NCI-H1105 (cell line): ENCODE data around the gene PTPRG.

ENCODE experiments used
- DNase-seq: peaks from one replicate; lab custom pipeline; 2025; lab: John Stamatoyannopoulos, UW

The PTPRG gene

GRCh38 chr3:61896251-61896650 is 334.9 kb downstream of the PTPRG start:
- DNase-seq = peak; percentile 4

GRCh38 chr3:61897848-61898247 is 336.5 kb downstream of the PTPRG start:
- DNase-seq = no peak

DNA sequence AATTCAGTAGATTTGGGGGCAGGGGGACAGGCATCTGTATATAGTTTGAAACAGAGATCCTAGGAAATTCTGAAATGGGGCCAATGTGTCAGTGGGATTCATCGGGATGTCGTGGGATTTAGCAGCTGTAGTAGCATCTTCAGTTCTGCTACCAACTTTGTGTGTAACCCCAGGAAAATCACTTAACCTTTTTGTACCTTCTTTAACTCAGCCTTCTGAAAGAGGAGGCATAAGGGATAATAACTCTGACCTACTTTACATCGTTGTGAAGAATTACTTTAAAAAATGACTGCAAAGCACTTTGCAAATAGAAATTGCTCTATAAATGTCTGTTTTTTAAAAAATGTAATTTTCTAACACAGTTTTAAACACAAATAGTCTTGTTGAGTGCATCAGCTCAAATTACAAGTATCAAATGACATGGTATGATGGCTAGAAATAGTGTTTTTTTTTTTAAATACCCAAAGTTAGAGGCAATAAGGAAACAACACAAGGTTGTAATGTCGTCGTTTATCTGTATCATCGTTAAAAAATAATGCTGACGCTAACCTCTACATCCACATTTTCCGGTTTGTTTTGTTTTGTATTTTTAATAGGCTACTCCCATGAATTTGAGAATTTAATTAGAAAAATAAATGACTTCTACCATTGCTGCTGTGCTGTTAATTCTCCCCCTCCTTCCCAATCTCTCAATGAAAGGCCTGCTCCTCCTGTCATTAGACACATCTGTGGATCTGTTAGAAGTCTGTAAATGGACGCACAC is 338.5 kb downstream of the PTPRG start:
- DNase-seq = peak; percentile 3

- no peak for DNase-seq
These were observed 340.1 kb downstream of the PTPRG start for GRCh38 chr3:61901496-61901895.

DNA sequence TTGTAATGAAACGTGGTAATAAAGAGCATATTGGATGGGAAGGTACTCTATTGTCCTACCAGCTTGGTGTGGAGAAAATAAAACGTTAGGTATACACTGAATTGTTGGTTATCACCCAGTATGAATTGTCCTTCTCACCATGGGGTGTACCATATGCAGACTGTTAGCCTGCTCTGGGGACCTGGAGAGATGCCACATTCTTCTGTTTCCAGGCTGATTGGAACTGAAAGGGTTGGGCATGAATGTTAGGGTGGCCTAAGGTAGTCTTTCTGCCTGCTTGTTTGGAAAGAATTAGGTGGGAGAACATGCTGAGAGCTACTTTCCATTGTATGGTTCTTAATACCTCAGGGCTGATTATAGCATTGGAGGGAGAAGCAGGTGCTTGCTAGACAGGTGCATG is 340.6 kb downstream of the PTPRG start:
- DNase-seq = peak; percentile 8

GRCh38 chr3:61903074-61903473 is 341.7 kb downstream of the PTPRG start:
- no peak for DNase-seq

GRCh38 chr3:61903931-61904657 is 342.7 kb downstream of the PTPRG start:
- peak; percentile 10 for DNase-seq

GRCh38 chr3:61907210-61907795 is 345.9 kb downstream of the PTPRG start:
- DNase-seq = no peak

- DNase-seq = no peak
These were observed 347.0 kb downstream of the PTPRG start for GRCh38 chr3:61908382-61908781.

DNA sequence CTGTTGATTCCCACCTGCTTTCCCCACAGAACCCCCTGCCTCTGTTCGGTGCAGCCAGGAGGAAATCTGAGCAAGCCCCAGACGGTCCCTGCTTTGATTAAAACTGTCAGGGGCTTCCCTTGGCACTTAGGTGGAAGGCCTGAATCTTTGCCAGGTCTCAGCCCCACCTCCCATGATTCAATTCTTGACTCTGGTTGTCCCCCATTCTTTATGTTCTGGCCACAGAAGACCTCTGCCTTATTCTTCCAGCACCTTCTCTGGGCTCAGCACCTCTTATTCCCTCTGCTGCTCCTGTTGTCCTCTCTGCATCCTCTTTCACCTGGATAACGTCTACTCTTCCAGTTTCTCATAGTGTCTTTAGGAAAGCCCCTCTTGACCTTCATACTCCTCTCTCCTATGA is 349.4 kb downstream of the PTPRG start:
- no peak for DNase-seq

DNA sequence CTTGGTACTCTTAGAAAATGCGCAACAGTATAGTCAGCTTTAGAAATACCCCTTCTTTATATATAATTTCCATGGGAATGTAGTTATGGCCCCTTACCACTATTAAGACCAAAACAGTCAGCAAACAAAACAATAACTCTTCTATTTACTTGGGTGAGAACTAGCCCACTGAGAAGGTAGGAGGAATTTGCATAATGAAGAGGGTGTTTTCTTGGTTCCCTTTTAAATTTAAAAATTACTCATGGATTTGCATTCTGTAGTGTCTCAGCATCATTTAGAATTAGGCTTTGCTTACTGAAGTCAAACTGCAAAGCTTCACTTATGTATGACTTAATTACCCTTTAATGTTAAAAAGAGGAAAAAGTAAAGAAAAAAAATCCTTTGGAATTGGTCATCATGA is 350.8 kb downstream of the PTPRG start:
- DNase-seq = no peak

- no peak for DNase-seq
These were observed 352.3 kb downstream of the PTPRG start for GRCh38 chr3:61913701-61914100.

DNA sequence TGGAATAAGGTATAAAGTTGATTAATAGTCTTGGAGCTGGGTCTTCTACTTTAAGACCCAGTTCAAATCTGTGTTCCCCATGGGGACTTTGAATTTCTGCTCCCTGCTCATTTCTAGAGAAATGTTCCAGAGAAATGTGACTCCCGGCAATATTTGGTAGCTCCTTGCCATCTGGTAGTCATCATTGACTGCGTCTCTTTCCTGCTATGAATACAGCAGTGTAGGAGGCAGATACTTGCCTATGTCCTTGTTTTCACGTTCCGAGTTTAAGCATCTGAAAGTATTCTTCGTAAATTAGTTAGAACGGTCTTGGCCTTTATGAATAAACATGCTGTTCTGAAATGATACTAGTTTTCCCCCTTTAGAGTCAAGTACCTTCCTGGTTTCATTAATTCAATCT is 352.9 kb downstream of the PTPRG start:
- DNase-seq = no peak

GRCh38 chr3:61915296-61915695 is 353.9 kb downstream of the PTPRG start:
- no peak for DNase-seq

GRCh38 chr3:61919371-61919770 is 358.0 kb downstream of the PTPRG start:
- DNase-seq = no peak

DNA sequence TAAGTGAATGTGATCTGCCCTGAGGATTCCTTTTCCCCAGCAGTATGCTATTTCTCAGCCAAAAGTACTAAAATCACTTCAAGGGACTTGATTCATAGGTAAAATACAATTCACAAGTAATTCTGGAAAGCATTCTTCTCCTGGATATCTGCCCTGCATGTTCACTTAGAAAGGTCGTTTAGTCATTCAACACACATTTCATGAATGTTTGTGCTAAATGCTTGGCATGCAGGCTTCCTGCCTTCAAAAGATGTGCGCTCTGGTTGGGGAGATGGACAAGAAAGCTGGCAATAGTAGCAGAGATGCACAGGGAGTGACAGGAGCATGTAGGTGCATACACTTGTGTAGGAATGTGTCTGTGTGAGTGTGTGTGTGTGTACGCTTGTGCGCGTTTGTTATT is 360.7 kb downstream of the PTPRG start:
- DNase-seq = no peak

- no peak for DNase-seq
These were observed 362.8 kb downstream of the PTPRG start for GRCh38 chr3:61924090-61924735.

DNA sequence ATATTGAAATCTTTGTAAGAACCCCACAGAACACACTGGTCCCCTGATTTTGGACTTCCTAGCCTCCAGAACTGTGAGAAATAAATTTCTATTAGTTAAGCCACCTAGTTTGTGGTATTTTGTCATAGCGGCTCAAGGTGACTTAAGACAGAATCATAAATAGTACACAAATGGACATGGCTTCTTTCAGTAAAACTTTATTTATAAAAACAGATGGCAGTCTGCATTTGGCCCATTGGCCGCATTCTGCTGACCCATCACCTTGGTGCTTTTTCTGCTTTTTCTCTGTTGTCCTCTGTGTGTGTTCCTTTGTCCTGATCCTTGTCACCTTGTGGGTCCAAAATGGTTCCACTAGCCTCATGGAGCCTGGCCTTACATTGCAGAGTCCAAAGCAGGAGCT is 363.6 kb downstream of the PTPRG start:
- no peak for DNase-seq

DNA sequence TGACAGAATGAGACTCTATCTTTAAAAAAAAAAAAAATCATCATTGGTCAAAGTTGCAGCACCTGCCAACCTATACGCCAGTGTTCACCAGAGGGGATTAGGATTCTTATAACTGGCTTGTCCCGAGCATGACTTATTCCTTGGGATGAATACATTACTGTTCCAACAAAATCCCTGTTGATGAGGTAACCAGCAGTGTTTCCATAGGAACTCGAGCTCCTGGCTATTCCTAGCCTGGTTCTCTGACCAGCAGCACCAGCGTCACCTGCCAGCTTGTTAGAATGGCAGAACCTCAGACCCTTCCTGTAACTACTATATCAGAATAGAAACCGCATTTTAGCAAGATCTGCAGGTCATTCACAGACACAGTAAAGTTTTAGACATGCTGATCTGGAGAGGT is 364.4 kb downstream of the PTPRG start:
- no peak for DNase-seq

DNA sequence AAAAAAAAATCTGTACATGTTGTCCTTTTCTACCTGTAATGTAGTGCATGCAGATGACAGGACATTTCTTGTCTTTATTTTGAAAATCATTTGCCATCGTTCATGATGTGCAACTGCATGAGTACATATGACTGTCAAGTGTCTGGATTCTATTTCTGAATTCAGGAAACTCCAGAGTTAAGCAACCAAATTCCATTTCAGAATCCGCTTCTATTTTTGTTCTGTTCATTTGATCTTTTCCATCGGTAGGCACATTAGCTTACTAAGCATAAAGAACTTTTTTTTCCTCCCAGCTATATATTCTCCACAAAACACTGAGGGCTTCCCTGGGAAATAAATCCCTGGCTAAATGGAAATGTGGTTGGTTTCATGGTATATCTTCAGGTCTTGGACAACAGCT is 365.6 kb downstream of the PTPRG start:
- no peak for DNase-seq

DNA sequence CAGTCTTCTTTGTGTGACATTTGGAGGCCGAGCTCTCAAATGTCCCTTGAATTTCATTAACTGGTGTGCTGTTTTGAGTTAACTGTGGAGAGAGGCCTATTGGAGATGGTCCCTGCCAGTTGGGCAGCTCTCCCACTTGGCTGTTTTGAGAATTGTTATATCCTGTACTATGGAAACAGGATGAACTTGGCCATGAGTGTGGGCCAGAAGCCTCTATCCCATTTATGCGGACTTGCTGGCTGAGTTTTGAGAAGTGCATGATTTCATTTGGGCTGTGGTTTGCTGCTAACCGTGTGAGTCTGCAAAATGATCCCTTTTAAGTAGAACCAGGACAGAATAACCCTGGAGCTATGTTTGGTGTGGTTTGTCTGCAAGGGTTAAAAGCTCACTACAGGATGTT is 366.0 kb downstream of the PTPRG start:
- no peak for DNase-seq

- DNase-seq = no peak
These were observed 366.7 kb downstream of the PTPRG start for GRCh38 chr3:61928039-61928438.
